ENCODE results near the gene RBMS3.
"Not testable (repeated sequence)": the region's sequence is repeated elsewhere in the genome, so short reads cannot be mapped to it uniquely, and the experiment has no call there.

The RBMS3 gene

DNA sequence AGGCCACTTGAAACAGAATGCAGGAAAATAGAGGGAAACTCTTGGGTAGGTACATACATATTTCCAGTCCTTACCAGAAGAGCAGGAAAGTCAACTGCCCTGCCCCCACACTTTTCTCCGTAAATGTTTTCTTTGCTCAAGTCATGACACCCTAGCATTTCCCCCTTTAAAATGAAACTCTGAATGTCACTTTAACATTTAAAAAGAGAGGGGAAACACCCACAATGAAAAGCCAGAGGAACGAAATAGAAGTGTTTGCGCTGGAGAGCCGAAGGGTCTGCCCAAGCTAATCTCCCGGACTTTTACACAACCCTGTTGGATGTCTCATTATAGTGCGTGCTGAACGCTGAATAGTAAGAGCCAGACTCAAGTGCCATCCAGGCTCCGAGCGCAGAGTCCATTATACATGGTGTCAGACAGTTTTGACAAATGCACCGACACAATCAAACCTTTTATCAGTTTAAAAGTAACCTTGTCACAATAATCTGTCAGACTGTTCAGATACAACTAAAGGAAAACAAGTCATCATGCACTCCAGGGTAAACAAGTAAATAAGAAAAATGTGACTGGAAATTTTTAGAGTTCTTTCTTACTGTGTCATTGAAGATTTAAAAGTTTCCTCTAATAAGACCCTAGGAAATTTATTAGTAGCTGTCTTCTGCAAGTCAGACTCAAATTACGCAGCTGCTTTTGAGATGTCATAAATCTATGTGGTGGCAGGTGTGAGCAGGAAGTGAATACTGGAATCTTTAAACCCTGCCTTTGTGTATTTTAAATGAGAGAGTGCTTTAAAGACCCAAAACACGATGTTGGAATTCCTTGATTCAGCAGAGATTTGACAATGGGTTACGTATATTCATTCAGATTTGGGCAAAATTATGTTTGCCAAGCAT is 159.8 kb downstream of the RBMS3 start:
- DNase-seq: no peak

DNA sequence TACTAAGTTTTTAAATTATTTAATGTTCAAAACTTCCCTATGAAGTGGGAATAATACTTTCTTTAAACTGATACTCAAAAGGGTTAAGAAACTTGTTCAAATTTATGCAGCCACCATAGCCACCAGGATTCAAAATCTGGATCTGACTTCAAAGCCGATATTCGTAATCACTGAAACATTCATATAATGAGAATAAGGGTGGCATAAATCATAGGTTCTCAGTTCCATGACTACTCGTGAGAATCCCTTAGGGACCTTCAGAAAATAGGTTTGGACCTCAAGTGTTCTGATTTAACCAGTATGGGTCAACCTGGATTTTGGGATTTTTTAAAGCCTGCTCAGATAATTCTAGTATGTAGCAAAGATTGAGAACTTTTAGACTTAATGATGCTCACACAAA is 160.6 kb downstream of the RBMS3 start:
- DNase-seq: no peak

DNA sequence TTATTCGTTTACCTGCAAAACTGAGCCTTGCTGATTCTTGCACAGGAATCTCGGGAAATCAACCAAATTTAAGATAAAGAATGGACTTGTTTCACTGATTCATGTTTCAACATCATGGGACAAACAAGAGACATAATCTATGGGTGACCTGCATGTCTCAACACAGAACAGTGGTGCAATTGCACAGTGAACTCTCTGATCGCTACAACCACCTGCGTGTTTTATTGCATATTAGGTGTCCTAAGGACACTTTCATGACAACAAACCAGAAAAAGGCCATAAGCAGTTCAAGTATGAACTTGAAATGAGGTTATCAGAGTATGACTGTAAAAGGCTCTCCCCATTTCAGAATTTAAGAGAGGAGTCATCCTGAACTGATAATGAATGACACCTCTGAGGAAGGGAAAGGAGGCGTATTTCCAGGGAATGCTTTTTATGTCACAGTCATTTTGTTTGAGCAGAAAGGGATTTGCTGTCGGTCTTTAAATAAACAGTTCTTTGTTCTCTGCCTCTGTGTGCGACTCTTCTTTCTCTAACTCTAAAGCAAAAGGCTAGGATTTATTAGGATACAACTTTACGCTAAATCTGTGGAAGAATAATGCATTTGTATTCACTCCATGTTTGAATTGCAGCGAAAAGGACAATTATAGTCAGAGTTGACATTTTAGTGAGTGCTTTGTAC is 167.2 kb downstream of the RBMS3 start:
- no peak for DNase-seq

DNA sequence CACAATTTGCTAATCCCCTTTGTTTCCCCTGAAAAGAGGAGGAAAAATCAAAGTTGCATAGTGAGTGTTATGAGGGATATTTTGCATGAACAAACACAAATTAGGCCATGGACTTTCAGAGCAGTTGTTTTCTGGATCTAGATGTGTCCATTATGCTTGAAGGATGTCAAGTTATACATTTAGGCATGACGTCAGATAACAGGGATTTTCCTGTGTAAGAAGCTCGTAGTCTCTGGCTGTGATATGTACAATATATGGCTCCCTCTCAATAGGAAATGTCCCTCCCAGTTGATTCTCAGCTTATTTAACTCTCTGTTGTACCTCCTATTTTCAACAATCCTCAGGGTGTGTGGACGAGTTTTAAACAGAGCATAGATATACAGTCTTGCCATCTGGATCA is 171.0 kb downstream of the RBMS3 start:
- no peak for DNase-seq

DNA sequence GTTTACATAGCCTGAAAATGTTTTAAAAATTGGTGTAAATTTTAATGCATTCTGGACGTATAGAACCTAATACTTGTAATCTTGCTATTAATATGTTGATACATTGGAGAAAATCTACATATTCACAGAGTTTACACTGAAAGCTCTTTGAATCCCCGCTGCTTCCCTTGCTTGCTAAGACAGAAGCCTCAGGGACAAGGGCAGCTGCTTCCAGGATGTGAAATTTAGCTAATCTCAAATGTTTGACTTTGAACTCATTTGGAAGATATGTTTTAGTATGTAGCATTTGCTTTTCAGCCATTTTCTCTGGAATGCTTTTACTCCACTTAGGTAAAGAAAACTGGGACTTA is 172.0 kb downstream of the RBMS3 start:
- no peak for DNase-seq

DNA sequence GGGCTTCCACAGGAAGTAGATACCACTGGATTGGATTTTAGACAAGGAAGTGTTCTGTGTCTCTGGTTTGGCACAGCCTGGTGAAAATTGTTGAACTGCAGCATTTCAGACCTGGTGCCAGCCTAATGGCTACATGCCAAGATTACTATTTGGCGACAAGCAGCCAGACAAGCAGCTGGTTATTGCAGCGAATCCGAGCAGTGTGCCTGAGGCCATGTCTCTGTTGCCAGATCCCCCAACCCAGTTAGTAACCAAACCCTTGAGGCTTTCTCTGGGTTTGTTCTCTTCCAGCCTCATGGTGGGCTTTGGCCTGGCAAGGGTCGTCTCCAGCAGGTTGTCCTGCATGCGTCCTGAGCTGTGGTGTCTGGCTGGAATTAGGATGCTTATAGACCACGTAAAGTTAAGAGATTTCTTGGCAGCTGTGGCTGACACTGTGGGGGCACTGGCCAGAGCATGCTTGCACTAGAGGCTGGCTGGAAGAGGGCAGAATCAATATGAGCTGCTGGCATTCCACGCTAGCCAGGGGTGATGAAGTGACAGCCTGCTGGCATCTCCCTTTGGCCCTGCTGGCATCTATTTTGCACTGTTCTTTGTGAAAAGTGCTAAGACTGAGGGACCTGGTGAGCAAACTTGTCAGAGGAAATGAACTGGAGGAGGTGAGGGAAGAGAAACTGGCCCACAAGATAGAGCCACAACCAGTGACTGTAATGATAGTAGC is 172.6 kb downstream of the RBMS3 start:
- peak; percentile 88 for DNase-seq

DNA sequence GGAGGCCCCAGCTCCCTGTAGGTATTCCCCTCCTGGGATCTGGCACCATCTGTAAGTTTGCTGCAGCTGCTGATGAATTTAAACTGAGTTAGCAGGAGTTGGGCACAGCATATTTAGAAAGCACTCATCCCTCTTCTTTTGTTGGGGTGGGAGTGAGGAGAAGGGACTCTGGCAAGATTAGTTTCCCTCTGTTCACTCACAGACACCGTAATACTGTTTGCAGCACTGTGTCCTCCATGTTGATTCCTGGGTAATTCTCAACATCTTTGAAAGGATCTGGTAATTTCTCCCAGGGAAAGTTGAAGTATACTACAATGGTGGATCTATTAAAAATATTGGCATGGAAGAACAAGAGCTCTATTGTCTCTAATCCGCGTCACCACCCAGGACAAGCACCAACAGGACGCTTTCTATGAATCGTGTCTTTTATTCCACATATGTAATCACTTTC is 173.3 kb downstream of the RBMS3 start:
- peak; percentile 72 for DNase-seq

DNA sequence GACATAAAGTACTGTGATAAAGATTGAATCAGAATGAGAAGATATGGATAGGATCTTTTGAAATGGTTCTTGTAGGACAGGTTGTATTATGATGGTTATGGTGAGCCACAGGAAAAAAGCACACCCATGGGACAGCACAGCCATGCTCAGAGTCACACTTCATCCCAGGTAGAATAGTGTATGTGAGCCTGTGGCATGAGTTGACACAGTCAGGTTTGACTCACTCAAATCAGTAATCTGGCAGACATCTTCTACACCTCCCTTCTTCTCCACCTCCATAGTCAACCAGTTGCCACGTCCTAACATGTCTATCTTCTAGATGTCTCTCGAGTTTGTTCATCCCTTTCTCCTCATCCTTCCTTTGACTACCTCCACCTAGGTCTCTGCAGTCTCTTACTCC is 176.0 kb downstream of the RBMS3 start:
- DNase-seq: no peak

DNA sequence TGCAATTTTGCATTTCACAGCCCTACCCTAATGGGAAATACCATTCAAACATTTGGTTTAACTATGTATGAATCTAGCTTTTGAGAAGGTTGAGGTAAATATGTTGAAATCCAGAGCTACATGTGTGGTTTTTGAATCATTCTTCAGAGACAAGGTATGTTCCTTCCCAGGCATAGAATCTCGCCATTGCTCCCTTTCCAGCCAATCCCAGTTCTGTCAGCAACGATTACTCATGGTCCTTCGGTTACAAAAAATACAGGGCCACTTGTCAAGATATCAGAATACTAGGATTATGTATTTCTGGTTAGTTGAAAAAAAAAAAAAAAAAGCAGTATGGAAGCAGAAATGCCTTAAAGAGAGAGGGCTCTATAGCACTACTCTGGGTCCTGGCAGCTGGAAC is 182.4 kb downstream of the RBMS3 start:
- DNase-seq: no peak

DNA sequence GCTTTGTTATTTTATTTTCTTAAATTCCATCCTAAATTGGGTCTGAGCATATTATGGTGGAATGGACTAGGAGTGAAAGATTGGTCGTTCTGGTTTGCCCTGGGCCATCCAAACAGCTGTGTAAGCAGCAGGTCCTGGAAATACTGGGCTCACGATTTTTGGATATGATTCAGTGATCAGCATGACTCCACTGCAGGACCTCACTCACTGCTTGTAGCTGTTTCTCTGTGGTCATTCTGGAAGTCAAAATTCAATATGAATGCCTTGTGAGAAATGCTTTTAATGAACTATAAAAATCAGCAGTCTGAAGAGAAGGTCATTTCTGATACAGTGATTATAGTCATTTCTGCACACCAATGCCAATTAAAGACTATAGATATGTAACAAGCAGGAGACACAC is 185.0 kb downstream of the RBMS3 start:
- DNase-seq: no peak

DNA sequence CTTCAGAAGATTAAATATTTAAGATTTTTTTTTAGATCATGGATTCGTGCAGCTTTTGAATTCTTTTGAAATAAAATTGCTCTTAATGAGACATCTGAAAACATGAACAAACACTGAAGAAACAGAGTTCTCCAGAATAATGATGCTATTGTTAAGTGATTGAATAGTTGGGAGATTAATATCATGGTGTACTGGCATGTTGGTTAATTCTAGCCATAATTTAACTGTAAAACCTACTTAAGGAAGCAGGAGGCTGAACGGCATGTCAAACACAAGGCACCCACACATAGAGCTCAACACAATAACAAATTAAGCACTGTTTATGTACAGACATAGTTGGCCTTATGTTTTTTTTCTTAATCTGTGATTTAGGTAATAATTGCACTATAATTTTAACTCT is 185.6 kb downstream of the RBMS3 start:
- DNase-seq: no peak

DNA sequence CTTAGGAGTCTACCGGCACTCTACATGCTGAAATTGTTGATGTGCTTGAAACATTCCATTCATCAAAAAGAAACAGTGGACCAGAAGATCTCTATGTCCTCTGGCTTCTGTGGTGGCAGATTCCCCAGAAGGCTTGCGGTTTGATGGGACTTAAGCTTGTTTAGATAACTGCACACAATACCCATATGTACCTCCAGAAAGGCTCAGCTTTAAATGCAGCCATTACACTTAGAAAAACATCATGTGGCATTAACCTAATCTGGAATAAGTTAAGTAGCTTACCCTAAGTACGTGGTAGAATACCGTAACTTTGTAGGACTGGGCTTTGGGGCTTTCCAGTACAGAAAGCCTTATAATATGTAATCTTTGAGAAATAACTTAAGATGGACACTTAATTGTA is 187.3 kb downstream of the RBMS3 start:
- no peak for DNase-seq

DNA sequence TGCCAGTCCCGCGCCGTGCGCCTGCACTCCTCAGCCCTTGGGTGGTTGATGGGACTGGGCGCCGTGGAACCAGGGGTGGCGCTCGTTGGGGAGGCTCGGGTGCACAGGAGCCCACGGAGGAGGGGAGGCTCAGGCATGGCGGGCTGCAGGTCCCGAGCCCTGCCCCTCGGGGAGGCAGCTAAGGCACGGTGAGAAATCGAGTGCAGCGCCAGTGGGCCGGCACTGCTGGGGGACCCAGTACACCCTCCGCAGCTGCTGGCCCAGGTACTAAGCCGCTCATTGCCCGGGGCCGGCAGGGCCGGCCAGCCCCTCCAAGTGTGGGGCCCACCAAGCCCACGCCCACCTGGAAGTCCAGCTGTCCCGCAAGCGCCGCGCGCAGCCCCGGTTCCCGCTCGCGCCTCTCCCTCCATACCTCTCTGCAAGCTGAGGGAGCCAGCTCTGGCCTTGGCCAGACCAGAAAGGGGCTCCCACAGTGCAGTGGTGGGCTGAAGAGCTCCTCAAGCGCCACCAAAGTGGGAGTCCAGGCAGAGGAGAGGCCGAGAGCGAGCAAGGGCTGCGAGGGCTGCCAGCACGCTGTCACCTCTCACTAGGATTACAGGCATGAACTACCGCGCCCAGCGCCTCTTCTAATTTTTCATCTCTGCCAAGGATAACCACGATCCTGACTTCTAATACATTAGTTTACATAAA is 192.8 kb downstream of the RBMS3 start:
- not testable (repeated sequence) for DNase-seq

DNA sequence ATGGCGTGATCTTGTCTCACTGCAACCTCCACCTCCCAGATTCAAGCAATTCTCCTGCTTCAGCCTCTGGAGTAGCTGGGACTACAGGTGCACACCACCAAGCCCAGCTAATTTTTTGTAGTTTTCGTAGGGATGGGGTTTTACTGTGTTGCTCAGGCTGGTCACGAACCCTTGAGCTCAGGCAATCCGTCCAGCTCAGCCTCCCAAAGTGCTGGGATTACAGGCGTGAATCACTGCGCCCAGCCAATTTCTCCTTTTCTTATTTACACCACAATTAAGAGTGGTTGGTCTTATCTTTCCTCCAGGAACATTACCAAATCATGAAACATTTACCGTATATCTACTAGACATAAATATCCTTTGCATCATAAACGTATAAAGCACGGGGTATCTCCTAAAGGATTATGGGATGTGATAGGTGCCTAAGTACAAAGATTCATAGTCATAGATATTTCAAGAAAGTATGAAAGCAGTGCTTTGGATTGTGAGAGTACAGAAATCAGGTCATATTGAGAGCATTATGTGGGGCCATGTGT is 194.5 kb downstream of the RBMS3 start:
- no peak for DNase-seq

DNA sequence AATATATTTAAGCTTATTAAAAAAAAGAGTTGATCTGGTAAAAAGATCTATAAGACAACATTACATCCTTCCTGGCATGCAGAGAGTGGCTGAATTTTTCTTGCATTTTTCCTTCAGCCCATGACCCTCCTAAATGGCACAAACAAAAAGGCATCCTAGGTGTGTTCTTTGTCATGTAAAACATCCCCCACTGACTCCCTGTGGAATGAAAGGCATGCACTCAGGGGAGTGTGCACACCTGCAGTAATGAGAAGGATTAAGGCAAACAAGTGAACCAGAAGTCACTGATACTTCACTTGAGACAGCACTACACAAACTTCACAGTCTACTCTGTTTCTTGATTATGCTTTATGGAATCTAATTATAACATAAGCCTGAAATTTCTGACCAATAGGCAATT is 195.0 kb downstream of the RBMS3 start:
- no peak for DNase-seq

DNA sequence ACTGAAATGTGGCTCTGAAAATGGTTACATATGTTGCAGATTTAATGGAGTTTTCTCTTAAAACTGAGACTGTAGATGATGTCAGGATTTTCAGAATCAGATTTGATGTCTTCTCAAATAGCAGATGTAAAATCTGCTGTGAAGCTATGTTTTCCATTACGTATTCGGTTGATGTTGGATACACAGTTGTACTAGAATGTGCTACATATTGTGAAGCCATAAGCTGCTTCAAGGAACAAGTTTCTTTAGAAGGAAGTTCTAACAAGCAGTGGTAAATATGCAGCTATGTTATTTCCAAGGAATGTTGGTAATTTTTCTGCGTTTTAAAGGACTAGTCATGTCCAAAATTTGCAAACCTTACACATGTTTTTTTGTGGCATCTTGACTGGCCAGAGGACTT is 197.7 kb downstream of the RBMS3 start:
- DNase-seq: no peak

DNA sequence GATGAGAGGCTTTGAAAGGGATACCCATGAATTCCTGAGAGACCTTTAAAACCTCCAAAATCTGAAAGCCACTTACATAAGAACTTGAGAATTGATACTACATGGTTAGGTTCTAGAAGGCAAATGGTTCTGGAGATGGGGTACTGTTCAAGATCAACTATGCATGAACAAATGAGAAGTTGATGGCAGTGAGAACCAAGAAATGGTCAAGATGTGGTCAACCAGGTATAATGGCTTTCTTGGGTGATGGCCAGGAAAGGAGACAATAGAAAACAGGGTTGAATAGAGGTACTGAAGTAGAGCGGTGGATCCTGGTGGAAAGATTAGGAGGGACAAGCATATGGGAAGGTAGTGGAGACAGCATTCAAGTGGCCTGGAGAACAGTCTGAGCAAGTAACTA is 200.4 kb downstream of the RBMS3 start:
- no peak for DNase-seq

DNA sequence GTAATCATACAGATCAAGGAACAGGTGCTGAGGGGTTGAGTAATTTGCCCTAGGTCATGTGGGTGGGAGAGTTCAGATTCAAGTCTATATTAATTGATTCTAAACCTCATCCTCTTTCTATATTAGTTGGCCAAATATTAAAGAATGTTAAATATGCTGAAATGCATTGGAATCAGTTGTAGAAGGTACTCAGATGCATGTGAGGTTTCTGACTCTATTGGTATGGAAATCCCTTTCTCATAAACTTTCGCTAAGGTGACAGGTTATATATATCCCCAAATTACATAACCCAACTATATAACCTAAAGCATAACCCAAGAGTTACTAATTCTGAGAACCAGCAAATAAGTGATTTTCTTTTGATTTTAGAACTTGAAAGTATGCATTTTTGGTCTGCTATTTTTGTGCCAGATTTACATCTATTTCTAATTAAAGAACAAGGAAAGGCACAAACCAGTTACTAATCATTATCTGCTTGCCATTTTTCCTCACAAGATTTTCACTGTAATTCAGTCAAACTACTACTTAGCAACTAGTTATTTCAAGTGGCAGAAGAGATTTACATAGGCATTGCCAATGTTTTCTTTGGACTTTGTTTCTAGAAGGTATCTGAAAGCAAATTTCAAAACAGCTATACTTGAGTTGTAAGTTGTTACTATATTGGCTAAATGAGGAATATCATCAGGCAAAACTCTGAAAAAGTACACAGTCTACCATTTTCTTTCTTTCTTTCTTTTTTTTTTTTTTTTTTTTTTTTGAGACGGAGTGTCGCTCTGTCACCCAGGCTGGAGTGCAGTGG is 201.3 kb downstream of the RBMS3 start:
- DNase-seq: no peak

DNA sequence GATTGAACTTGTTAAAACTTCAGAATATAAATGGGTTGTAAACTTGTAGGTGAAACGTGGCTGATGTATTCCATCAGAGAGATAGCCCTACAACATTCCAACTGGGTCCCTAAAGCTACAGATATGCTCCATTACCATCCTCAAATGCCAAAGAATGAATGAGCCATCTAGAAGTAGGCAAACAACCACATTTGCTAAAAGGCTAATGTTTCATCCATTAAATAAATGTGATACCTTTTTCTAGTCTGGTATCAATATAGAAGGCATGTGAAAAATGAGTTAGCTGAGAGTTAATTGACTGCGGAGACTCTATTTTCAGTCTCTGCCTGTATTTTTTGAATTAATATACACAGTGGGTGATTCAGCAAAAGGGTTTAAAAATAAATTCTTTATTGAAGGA is 203.8 kb downstream of the RBMS3 start:
- DNase-seq: no peak

DNA sequence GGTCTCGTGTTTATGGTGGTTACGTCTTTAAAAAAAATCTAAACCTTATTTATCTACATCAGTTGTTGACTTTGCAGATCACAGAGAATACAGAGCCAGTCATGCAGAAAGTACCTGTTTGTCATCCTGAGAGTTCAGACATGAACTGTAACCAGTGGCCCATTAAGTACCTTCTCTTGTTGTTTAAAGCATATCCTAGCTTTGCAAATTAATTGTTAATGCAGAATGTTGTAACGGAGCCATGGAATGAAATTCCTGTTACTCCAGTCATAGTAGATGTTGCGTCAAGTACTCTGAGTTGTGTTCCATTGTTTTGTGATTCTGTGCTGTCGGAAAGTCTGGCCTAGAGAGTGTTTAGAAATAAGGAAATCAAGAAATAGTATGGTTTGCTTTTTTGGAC is 205.2 kb downstream of the RBMS3 start:
- no peak for DNase-seq

DNA sequence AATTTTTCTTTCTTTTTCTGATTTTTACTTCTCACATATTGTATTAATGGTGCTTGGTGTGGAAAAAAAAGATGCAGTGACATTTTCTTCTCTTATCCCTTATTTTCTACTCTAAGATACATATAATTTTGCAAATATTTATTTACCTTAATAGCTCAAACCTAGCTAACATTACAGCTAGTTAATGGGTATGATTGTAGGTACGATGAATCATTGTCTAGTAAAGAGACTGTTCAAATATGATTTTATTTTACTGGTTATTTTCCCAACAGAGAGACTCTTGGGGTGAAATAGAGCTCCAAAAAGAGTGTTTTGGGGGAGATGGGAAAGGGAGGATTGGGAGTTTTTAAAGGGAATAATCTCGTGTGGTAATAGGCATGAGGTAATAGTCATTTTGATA is 206.0 kb downstream of the RBMS3 start:
- DNase-seq: no peak

DNA sequence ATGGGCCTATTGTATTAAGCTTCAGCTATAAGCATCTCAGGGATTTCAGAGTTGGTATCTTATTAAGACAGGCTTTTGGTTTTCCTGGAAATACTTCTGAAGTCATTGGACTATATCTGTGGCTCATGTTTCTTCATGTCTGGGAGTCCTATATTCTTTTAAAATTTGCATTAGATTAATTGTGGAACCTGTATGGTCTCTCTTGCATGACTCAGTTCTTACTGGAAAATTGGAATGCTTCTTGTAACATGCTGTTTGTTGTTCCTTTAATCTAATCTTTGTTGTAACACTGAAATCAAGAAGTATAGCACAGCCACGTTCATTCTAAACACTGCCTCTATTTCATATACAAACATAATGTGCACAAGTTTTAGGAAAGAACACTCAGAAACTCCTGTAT is 208.1 kb downstream of the RBMS3 start:
- no peak for DNase-seq

All from NCI-H446 treated with DMSO at 0.1 percent for 48 hours (cell line).